Progenitor cell of endocrine pancreas (in vitro differentiated cells): ENCODE results near the gene ROGDI. TPM values are rescaled to one million over a fixed set of nuclear protein-coding genes. Genes with fewer than 3 reads are reported as not detected.

Experiments
- DNase-seq: peaks from one replicate; pipeline ENCODE4 v3.0.0; 2021; ENCODE audit warnings: low spot score; ENCODE audit not compliant: unreplicated experiment
- H3K27ac Mint-ChIP-seq: 2 replicates; pipeline ENCODE4 v1.8.0; 2021; ENCODE audit warnings: mild to moderate bottlenecking, moderate library complexity, mixed read lengths
- H3K27me3 Mint-ChIP-seq: 2 replicates; pipeline ENCODE4 v1.8.0; 2021; ENCODE audit warnings: mixed read lengths
- H3K36me3 Mint-ChIP-seq: 2 replicates; pipeline ENCODE4 v1.8.0; 2022; ENCODE audit warnings: mixed read lengths; ENCODE audit not compliant: insufficient read depth
- H3K4me1 Mint-ChIP-seq: 2 replicates; pipeline ENCODE4 v1.8.0; 2021; ENCODE audit warnings: low read depth, mixed read lengths
- H3K4me3 Mint-ChIP-seq: 2 replicates; pipeline ENCODE4 v1.8.0; 2021; ENCODE audit warnings: low read depth, mild to moderate bottlenecking, moderate library complexity, mixed read lengths
- H3K9me3 Mint-ChIP-seq: 2 replicates; pipeline ENCODE4 v1.8.0; 2021; ENCODE audit warnings: low read depth, mixed read lengths
- total RNA-seq: library from RNA; stranded (reverse); gene quantifications from 2 replicates; pipeline ENCODE4 v1.2.1, GENCODE V29; 2021
- TF ChIP-seq, protein P1 (sequence below): fragments of 200-600 bp; sonication (generic); IDR thresholded peaks from one replicate; pipeline ENCODE4 v1.5.0; 2021; ENCODE audit warnings: antibody characterized with exemption, mild to moderate bottlenecking; ENCODE audit not compliant: unreplicated experiment

Gene ROGDI
- total RNA-seq, 1 donor from 2014 or later = 44.1 TPM

GRCh38 chr16:4805231-4805630 lies 2.8 kb upstream of the ROGDI start:
- no peak for DNase-seq
- TF ChIP-seq, protein P1, sequence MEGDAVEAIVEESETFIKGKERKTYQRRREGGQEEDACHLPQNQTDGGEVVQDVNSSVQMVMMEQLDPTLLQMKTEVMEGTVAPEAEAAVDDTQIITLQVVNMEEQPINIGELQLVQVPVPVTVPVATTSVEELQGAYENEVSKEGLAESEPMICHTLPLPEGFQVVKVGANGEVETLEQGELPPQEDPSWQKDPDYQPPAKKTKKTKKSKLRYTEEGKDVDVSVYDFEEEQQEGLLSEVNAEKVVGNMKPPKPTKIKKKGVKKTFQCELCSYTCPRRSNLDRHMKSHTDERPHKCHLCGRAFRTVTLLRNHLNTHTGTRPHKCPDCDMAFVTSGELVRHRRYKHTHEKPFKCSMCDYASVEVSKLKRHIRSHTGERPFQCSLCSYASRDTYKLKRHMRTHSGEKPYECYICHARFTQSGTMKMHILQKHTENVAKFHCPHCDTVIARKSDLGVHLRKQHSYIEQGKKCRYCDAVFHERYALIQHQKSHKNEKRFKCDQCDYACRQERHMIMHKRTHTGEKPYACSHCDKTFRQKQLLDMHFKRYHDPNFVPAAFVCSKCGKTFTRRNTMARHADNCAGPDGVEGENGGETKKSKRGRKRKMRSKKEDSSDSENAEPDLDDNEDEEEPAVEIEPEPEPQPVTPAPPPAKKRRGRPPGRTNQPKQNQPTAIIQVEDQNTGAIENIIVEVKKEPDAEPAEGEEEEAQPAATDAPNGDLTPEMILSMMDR = no peak
- no peak overlapping the region for H3K27ac Mint-ChIP-seq
- H3K4me1 Mint-ChIP-seq = peaks cover 6% of the 10 kb centered on the region
- no peaks in the 10 kb centered on the region for H3K27me3 Mint-ChIP-seq
- H3K9me3 Mint-ChIP-seq = no peaks in the 10 kb centered on the region
- no peak overlapping the region for H3K4me3 Mint-ChIP-seq
- H3K36me3 Mint-ChIP-seq = peaks cover 12% of the 10 kb centered on the region

- Mint-ChIP-seq H3K4me1 (peaks cover 6% of the 10 kb centered on the region), H3K27ac (no peak overlapping the region), H3K27me3 (no peaks in the 10 kb centered on the region), H3K4me3 (peak overlapping the region; percentile 54), H3K9me3 (no peaks in the 10 kb centered on the region), H3K36me3 (peaks cover 12% of the 10 kb centered on the region)
- TF ChIP-seq, protein P1 = no peak
- DNase-seq = no peak
Observed at GRCh38 chr16:4803898-4804762, 1.7 kb upstream of the ROGDI start.

DNA sequence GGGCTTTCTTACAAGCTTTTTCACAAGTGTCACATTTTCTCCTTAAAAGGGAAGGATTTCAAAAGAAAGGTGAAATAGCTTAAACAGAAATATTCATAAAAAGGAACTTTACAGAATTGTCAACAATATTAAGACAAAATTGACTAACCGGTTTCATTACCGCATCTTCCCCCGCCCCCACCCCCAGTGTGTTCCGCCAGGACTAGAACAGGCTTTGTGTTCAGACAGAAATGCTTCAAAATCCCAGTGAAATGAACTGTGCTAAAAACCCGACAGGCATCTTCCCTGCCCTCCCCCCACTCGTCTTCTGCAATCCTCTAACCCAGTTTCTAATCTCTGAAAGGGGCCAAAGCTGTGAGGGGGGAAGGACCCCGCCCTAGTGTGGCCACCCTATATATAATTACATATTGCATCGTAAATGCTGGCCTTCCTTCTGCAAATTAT lies 990 bp upstream of the ROGDI start:
- Mint-ChIP-seq H3K4me1 (peaks cover 6% of the 10 kb centered on the region), H3K36me3 (peaks cover 10% of the 10 kb centered on the region), H3K27me3 (no peaks in the 10 kb centered on the region), H3K9me3 (no peaks in the 10 kb centered on the region), H3K4me3 (peak overlapping the region; percentile 81), H3K27ac (peak overlapping the region; percentile 94)
- no peak for DNase-seq
- TF ChIP-seq, protein P1 = no peak

- peaks cover 6% of the 10 kb centered on the region for H3K4me1 Mint-ChIP-seq
- peaks cover 10% of the 10 kb centered on the region for H3K36me3 Mint-ChIP-seq
- no peaks in the 10 kb centered on the region for H3K27me3 Mint-ChIP-seq
- peak overlapping the region; percentile 94 for H3K27ac Mint-ChIP-seq
- TF ChIP-seq, protein P1 = peak; percentile 20
- H3K9me3 Mint-ChIP-seq = no peaks in the 10 kb centered on the region
- peak overlapping the region; percentile 81 for H3K4me3 Mint-ChIP-seq
- peak; percentile 81 for DNase-seq
Observed at GRCh38 chr16:4802659-4803287, 340 bp upstream of the ROGDI start.

GRCh38 chr16:4801051-4801961 lies 1.1 kb downstream of the ROGDI start:
- H3K4me3 Mint-ChIP-seq = peak overlapping the region; percentile 81
- TF ChIP-seq, protein P1 = no peak
- no peaks in the 10 kb centered on the region for H3K27me3 Mint-ChIP-seq
- peaks cover 6% of the 10 kb centered on the region for H3K36me3 Mint-ChIP-seq
- H3K9me3 Mint-ChIP-seq = no peaks in the 10 kb centered on the region
- peak overlapping the region; percentile 89 for H3K27ac Mint-ChIP-seq
- H3K4me1 Mint-ChIP-seq = peaks cover 6% of the 10 kb centered on the region
- DNase-seq = no peak
